Measurements from ENCODE around the gene DHRS9. TPM values are rescaled to one million over a fixed set of nuclear protein-coding genes. Genes with fewer than 3 reads are reported as not detected.

DHRS9 gene
- total and polyA plus RNA-seq, 11 donors: 0.81 to 30.9 (median 1.9) TPM

DNA sequence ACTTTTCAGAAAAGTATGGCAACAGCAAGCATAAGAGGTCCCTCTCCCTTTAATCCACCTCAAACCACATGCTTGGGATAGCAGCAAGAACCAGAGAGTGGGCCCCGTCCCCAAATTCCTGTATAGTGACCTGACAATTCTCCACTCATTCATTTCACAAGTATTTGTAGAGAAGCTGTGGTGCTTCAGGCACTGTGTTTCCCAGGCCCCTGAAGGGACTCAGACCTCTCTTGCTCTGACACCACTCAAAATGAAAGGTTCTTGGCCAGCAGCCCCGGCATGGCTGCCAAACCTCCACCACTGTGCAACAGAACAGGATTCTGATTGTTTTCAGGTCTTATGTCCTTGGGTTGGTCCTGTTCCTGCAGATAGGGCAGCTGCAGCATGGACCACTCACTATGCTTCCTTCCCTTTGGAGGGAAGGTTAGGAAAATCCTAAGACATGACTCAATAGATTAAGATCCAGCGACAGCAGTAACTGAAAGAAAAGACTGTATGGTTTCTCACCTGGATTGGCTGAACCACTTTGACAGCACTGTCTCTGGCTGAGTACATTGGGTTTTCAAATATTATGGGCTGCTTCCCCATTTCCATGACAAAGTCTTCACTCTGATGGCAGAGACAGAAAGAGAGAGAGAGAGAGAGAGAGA lies 67.6 kb downstream of the DHRS9 start:
- no peaks in the 10 kb centered on the region for H3K27me3 ChIP-seq
- peak; percentile 95 to 96 (median 96) for ATAC-seq
- no peak overlapping the region for H3K4me3 ChIP-seq
- H3K4me1 ChIP-seq: peaks cover 0 to 10% (median 0%) of the 10 kb centered on the region in 12 donors
- DNase-seq: peak; percentile 45 to 75 (median 69)
- no peaks in the 10 kb centered on the region for H3K9me3 ChIP-seq
- 40 to 58% (median 47%) methylated on average over 3 of the region's 3 CpGs for WGBS, 4 donors
- TF ChIP-seq, protein P1, sequence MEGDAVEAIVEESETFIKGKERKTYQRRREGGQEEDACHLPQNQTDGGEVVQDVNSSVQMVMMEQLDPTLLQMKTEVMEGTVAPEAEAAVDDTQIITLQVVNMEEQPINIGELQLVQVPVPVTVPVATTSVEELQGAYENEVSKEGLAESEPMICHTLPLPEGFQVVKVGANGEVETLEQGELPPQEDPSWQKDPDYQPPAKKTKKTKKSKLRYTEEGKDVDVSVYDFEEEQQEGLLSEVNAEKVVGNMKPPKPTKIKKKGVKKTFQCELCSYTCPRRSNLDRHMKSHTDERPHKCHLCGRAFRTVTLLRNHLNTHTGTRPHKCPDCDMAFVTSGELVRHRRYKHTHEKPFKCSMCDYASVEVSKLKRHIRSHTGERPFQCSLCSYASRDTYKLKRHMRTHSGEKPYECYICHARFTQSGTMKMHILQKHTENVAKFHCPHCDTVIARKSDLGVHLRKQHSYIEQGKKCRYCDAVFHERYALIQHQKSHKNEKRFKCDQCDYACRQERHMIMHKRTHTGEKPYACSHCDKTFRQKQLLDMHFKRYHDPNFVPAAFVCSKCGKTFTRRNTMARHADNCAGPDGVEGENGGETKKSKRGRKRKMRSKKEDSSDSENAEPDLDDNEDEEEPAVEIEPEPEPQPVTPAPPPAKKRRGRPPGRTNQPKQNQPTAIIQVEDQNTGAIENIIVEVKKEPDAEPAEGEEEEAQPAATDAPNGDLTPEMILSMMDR (IDR thresholded peaks at IDR 0.05): no peak
- TF ChIP-seq POLR2A (IDR thresholded peaks at IDR 0.05): no peak
- no peaks in the 10 kb centered on the region for H3K36me3 ChIP-seq
- H3K27ac ChIP-seq: no peak overlapping the region
- intact Hi-C loops (cut with DNase I): no loop called here

DNA sequence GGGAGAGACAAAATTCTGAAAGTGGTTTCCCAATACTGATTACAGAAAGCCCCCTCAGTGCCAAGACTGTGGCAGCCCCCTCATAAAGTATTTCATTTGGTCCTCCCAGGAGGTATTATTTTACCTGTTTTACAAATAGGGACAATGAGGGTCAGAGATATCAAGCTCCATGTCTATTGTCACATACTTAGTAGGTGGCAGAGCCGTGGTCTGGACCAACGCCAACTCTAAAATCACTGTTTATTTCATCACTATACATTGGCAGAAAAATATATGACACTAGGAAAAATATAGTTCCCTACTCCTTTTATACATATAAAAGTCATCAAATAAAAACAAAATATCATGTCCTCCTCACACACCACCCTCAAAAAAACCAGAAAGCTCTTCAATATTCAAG lies 68.6 kb downstream of the DHRS9 start:
- ATAC-seq: no peak
- H3K27ac ChIP-seq: no peak overlapping the region
- H3K4me3 ChIP-seq: no peak overlapping the region
- H3K9me3 ChIP-seq: no peaks in the 10 kb centered on the region
- WGBS, 4 donors: 43 to 55% (median 50%) methylated on average over 2 of the region's 2 CpGs
- H3K27me3 ChIP-seq: no peaks in the 10 kb centered on the region
- no peaks in the 10 kb centered on the region for H3K36me3 ChIP-seq
- intact Hi-C loops (cut with DNase I): no loop called here
- DNase-seq: no peak
- H3K4me1 ChIP-seq: peaks cover 0 to 10% (median 0%) of the 10 kb centered on the region in 12 donors
- TF ChIP-seq, protein P1 (IDR thresholded peaks at IDR 0.05): no peak
- TF ChIP-seq POLR2A (IDR thresholded peaks at IDR 0.05): no peak

DNA sequence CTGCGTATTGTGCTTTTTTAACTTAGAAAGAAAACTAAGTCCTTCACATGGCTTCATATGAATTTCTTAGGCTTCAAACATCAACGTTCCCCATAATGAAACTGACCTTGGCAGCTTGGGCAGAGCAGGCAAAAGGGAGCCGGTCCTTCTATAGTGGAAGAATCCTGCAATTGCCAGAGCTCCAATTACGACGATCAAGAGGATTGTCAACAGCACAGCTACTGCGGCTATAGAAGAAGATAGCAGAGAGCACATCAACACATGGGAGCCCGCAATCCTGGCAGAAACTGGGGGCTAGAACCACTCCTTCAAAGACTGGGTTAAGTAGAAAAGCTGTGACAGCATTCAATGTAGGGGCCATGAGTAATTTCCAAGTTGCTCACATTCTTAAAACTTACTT lies 69.8 kb downstream of the DHRS9 start:
- peaks cover 0 to 10% (median 0%) of the 10 kb centered on the region in 12 donors for H3K4me1 ChIP-seq
- peak in 1 of 4 donors; percentile 17 for ATAC-seq

More for the DNA sequence above, 69.8 kb downstream of the DHRS9 start:
- Histone ChIP-seq H3K27ac (no peak overlapping the region), H3K36me3 (no peaks in the 10 kb centered on the region), H3K27me3 (no peaks in the 10 kb centered on the region), H3K4me3 (no peak overlapping the region), H3K9me3 (no peaks in the 10 kb centered on the region)
- no peak for DNase-seq
- 50 to 66% (median 54%) methylated on average over 7 of the region's 7 CpGs for WGBS, 4 donors
- intact Hi-C loops (cut with DNase I): no loop called here
- TF ChIP-seq POLR2A (IDR thresholded peaks at IDR 0.05): no peak
- TF ChIP-seq, protein P1 (IDR thresholded peaks at IDR 0.05): no peak
